H1 (cell line): ENCODE measurements around the gene LRRC43. TPM values are rescaled to one million over a fixed set of nuclear protein-coding genes. Genes with fewer than 3 reads are reported as not detected.

ENCODE experiments used
- CBX8 ChIP-seq: fragments of 300-800, 300-1000 bp; sonication (generic); IDR thresholded peaks from 2 replicates; pipeline ENCODE4 v1.7.1; 2016; ENCODE audit warnings: low read depth, low read length, borderline replicate concordance
- PHF8 ChIP-seq: fragments of 200-600 bp; sonication (generic); conservative IDR thresholded peaks from 2 replicates; pipeline ENCODE4 v1.7.1; 2012; ENCODE audit warnings: low read depth, mild to moderate bottlenecking, inconsistent platforms, low read length, moderate library complexity
- RXRA ChIP-seq: IDR thresholded peaks from 2 replicates; pipeline ENCODE4 v1.6.1; 2011; ENCODE audit warnings: low read depth, mild to moderate bottlenecking, low read length, moderate library complexity; ENCODE audit not compliant: insufficient read depth
- polyA plus RNA-seq, 7 experiments: library from polyadenylated mRNA; depleted of rRNA in 3 of 7; stranded (reverse) in 5 of 7; unstranded in 2 of 7; fragments of >200 nt in 5 of 7; fragments of 200-250 nt in 2 of 7; gene quantifications; 1 replicate in 5 of 7; 2 replicates in 1 of 7; 4 replicates in 1 of 7; pipeline versions ENCODE4 v1.2.1 to v1.2.3, GENCODE V29; 2011 to 2013; ENCODE audit warnings: missing spikeins in 2 of 7, mixed read lengths in 2 of 7
- total RNA-seq: library from RNA; stranded (reverse); fragmentation: NEBNext Ultra II Directional; extraction: Animal tissue kit (Norgen Biotek cat#: 25700); gene quantifications from 2 replicates; pipeline ENCODE4 v1.2.1, GENCODE V29; 2021

LRRC43 gene
- total and polyA plus RNA-seq, 2 of the 8 experiments (the other 6 are each of a cell fraction or from before 2014, with no cell fraction given): 0.35 to 0.44 TPM

DNA sequence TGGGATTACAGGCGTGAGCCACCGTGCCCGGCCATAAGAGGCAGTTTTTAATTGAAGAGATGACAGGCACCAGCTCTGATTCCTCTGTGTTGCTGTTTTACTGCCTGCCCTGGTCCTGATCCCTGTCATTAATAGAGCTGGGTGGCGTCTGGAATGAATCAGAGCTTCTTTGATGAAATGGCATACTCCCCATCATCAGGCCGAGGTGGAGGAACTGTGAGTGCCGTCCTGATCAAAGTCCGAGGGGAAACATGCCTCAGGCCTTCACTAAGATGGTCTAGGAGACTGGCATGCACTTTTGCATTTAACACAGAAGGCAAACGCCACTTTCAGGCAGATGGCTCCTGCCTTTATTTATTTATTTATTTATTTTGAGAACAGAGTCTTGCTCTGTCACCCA, 43.0 kb upstream of the LRRC43 start (continued):
- no peak for TF ChIP-seq PHF8
- no peak for TF ChIP-seq RXRA
- no peak for TF ChIP-seq CBX8
